Neural cell (in vitro differentiated cells): Measurements from ENCODE around the gene DLST.

ENCODE experiments used
- CTCF ChIP-seq: fragments of 450-650 bp; IDR thresholded peaks from 2 replicates; pipeline ENCODE4 v1.5.1; 2014; ENCODE audit warnings: antibody characterized with exemption, mild to moderate bottlenecking, moderate library complexity; ENCODE audit not compliant: poor library complexity, severe bottlenecking
- EP300 ChIP-seq: fragments of 450-650 bp; conservative IDR thresholded peaks from 2 replicates; pipeline ENCODE4 v1.6.1; 2014; ENCODE audit warnings: antibody characterized with exemption, mild to moderate bottlenecking, moderate library complexity; ENCODE audit not compliant: poor library complexity, severe bottlenecking
- RAD21 ChIP-seq: fragments of 450-650 bp; conservative IDR thresholded peaks from 2 replicates; pipeline ENCODE4 v1.6.1; 2014; ENCODE audit warnings: antibody characterized with exemption, mild to moderate bottlenecking, moderate library complexity

GRCh38 chr14:74924061-74924460 is 42.3 kb downstream of the DLST start:
- TF ChIP-seq RAD21 (no peak), CTCF (no peak), EP300 (no peak)
